H1 (cell line): ENCODE data around the gene PIEZO1. TPM values are rescaled to one million over a fixed set of nuclear protein-coding genes. Genes with fewer than 3 reads are reported as not detected.

Experiments
- CTCF ChIA-PET: fragments of 300-600 bp; sonication (Branson Sonifier 250); formaldehyde crosslinking; loops from one replicate; lab custom pipeline; 2021; ENCODE audit not compliant: partially characterized antibody; lab: Charles Lee
- POLR2A ChIA-PET: fragments of 300-600 bp; sonication (Branson Sonifier 250); formaldehyde crosslinking; loops from one replicate; lab custom pipeline; 2021; ENCODE audit warnings: inconsistent platforms; ENCODE audit not compliant: partially characterized antibody; lab: Charles Lee
- DNase-seq, 2 experiments: peaks; one replicate each; pipeline versions ENCODE4 v3.0.0 to v3.0.0-alpha.2; 2010 to 2022; ENCODE audit warnings: low spot score in 2 of 2, low read depth in 1 of 2, mixed read lengths in 1 of 2
- FAIRE-seq: peaks from 2 replicates; lab custom pipeline; 2011; peaks lifted over from hg19 to GRCh38; lab: Jason Lieb, UNC
- H2AFZ ChIP-seq: 2 replicates; pipeline ENCODE4 v1.8.1; 2012; ENCODE audit warnings: low read length, inconsistent platforms
- H2AK5ac ChIP-seq: 2 replicates; pipeline ENCODE4 v1.6.1; 2013; ENCODE audit warnings: low read depth, low read length
- H2BK120ac ChIP-seq: replicated peaks from 2 replicates; pipeline ENCODE3; 2013; ENCODE audit warnings: low read depth, low read length, inconsistent platforms
- H2BK12ac ChIP-seq: 2 replicates; pipeline ENCODE4 v1.6.1; 2013; ENCODE audit warnings: low read depth, low read length
- H2BK15ac ChIP-seq: 2 replicates; pipeline ENCODE4 v1.6.1; 2013; ENCODE audit warnings: low read length
- H2BK20ac ChIP-seq: 2 replicates; pipeline ENCODE4 v1.6.1; 2013; ENCODE audit warnings: low read length
- H2BK5ac ChIP-seq: 2 replicates; pipeline ENCODE4 v1.6.1; 2013; ENCODE audit warnings: low read depth, low read length
- H3K14ac ChIP-seq: 2 replicates; pipeline ENCODE4 v1.6.1; 2013; ENCODE audit warnings: inconsistent platforms; ENCODE audit not compliant: insufficient read length
- H3K18ac ChIP-seq: 2 replicates; pipeline ENCODE4 v1.6.1; 2013; ENCODE audit warnings: low read length; ENCODE audit errors: extremely low read depth
- H3K23ac ChIP-seq: 2 replicates; pipeline ENCODE4 v1.6.1; 2013; ENCODE audit warnings: inconsistent platforms; ENCODE audit not compliant: insufficient read length
- H3K23me2 ChIP-seq: 2 replicates; pipeline ENCODE4 v1.6.1; 2013; ENCODE audit warnings: low read depth, low read length
- H3K27ac ChIP-seq: 2 replicates; pipeline ENCODE4 v1.6.1; 2011; ENCODE audit warnings: low read depth, low read length, inconsistent platforms
- H3K27me3 ChIP-seq, 4 experiments: replicated peaks in 1 of 4; 1 replicate in 1 of 4; 2 replicates in 3 of 4; pipeline versions ENCODE4 v1.6.1 to v1.8.1; 2011 to 2013; ENCODE audit warnings: low read length in 3 of 4, mild to moderate bottlenecking in 3 of 4, inconsistent platforms in 2 of 4, mixed read lengths in 2 of 4, moderate library complexity in 1 of 4; ENCODE audit not compliant: control insufficient read depth in 3 of 4, insufficient read depth in 3 of 4; ENCODE audit errors: extremely low read depth in 1 of 4
- H3K36me3 ChIP-seq, 4 experiments: 2 replicates each; pipeline versions ENCODE4 v1.6.1 to v1.8.1; 2011 to 2013; ENCODE audit warnings: mild to moderate bottlenecking in 4 of 4, low read length in 3 of 4, moderate library complexity in 2 of 4, control low read depth in 1 of 4, inconsistent platforms in 1 of 4; ENCODE audit not compliant: insufficient read depth in 4 of 4, control insufficient read depth in 2 of 4
- H3K4ac ChIP-seq: replicated peaks from 2 replicates; pipeline ENCODE3; 2013; ENCODE audit warnings: low read length, low read depth, mixed read lengths, inconsistent platforms; ENCODE audit not compliant: insufficient read length
- H3K4me1 ChIP-seq, 4 experiments: replicated peaks in 1 of 4; 1 replicate in 1 of 4; 2 replicates in 3 of 4; pipeline versions ENCODE4 v1.6.1 to v1.8.1; 2011 to 2013; ENCODE audit warnings: low read length in 3 of 4, inconsistent platforms in 2 of 4, mixed read lengths in 1 of 4; ENCODE audit not compliant: insufficient read depth in 4 of 4, control insufficient read depth in 3 of 4
- H3K4me2 ChIP-seq, 2 experiments: 2 replicates each; pipeline versions ENCODE4 v1.6.1 to v1.8.1; 2011 to 2013; ENCODE audit warnings: low read depth in 2 of 2, low read length in 2 of 2, control low read depth in 1 of 2, inconsistent platforms in 1 of 2, mild to moderate bottlenecking in 1 of 2; ENCODE audit not compliant: insufficient read depth in 1 of 2
- H3K4me3 ChIP-seq, 4 experiments: fragments of 200-600, 300-600 bp in 1 of 4; sonication (generic), shearing (Covaris generic), sonication (Bioruptor Twin) in 1 of 4; 2 replicates each; pipeline versions ENCODE4 v1.5.1 to v1.8.1; 2011 to 2016; ENCODE audit warnings: low read length in 4 of 4, low read depth in 3 of 4, control low read depth in 2 of 4, inconsistent platforms in 2 of 4, mild to moderate bottlenecking in 2 of 4, mixed read lengths in 1 of 4, moderate library complexity in 1 of 4; ENCODE audit not compliant: insufficient read depth in 2 of 4; ENCODE audit errors: extremely low read depth in 1 of 4
- H3K56ac ChIP-seq: replicated peaks from 2 replicates; pipeline ENCODE3; 2013; ENCODE audit warnings: low read depth, mild to moderate bottlenecking, mixed read lengths, low read length, inconsistent platforms; ENCODE audit not compliant: insufficient read length
- H3K79me1 ChIP-seq: 2 replicates; pipeline ENCODE4 v1.6.1; 2013; ENCODE audit warnings: low read depth, low read length, control low read depth
- H3K79me2 ChIP-seq, 2 experiments: 2 replicates each; pipeline versions ENCODE4 v1.6.1 to v1.8.1; 2012 to 2013; ENCODE audit warnings: low read length in 2 of 2, mild to moderate bottlenecking in 2 of 2, inconsistent platforms in 1 of 2; ENCODE audit not compliant: insufficient read depth in 2 of 2, control insufficient read depth in 1 of 2
- H3K9ac ChIP-seq, 4 experiments: replicated peaks in 1 of 4; 1 replicate in 1 of 4; 2 replicates in 3 of 4; pipeline versions ENCODE4 v1.6.1 to v1.8.1; 2011 to 2013; ENCODE audit warnings: low read depth in 3 of 4, low read length in 3 of 4, control low read depth in 2 of 4, mild to moderate bottlenecking in 2 of 4, moderate library complexity in 2 of 4, inconsistent platforms in 1 of 4; ENCODE audit errors: extremely low read depth in 1 of 4
- H3K9me3 ChIP-seq, 2 experiments: 2 replicates each; pipeline versions ENCODE4 v1.6.1 to v1.8.1; 2012 to 2013; ENCODE audit warnings: mild to moderate bottlenecking in 2 of 2, moderate library complexity in 2 of 2, control low read depth in 1 of 2, inconsistent platforms in 1 of 2, low read depth in 1 of 2, low read length in 1 of 2, mixed read lengths in 1 of 2; ENCODE audit not compliant: insufficient read depth in 2 of 2
- H4K20me1 ChIP-seq, 2 experiments: replicated peaks in 1 of 2; 2 replicates each; pipeline versions ENCODE3 to v1.8.1; 2011 to 2013; ENCODE audit warnings: inconsistent platforms in 2 of 2, low read length in 2 of 2, mild to moderate bottlenecking in 1 of 2; ENCODE audit not compliant: insufficient read depth in 2 of 2, control insufficient read depth in 1 of 2
- H4K5ac ChIP-seq: 2 replicates; pipeline ENCODE4 v1.6.1; 2013; ENCODE audit warnings: low read length, low read depth, mixed read lengths, inconsistent platforms; ENCODE audit not compliant: insufficient read length
- H4K8ac ChIP-seq: 2 replicates; pipeline ENCODE4 v1.8.0; 2013; ENCODE audit warnings: mild to moderate bottlenecking, moderate library complexity, low read length, inconsistent platforms; ENCODE audit not compliant: insufficient read depth; ENCODE audit errors: extremely low read depth
- H4K91ac ChIP-seq: replicated peaks from 2 replicates; pipeline ENCODE3; 2013; ENCODE audit warnings: low read length, mixed read lengths, inconsistent platforms; ENCODE audit not compliant: insufficient read length
- BCL11A ChIP-seq, 2 experiments: IDR thresholded peaks; one replicate each; pipeline ENCODE4 v1.6.1; 2011; ENCODE audit warnings: low read depth in 2 of 2, low read length in 2 of 2, mild to moderate bottlenecking in 2 of 2
- BRCA1 ChIP-seq: IDR thresholded peaks from 2 replicates; pipeline ENCODE4 v1.6.1; 2012; ENCODE audit warnings: low read depth, low read length, improper control_type of control experiment
- CBX5 ChIP-seq: fragments of 300-800, 300-1000 bp; sonication (generic); IDR thresholded peaks from 2 replicates; pipeline ENCODE4 v1.7.1; 2016; ENCODE audit warnings: antibody characterized with exemption, low read length, low read depth
- CTBP2 ChIP-seq: IDR thresholded peaks from 2 replicates; pipeline ENCODE4 v1.7.0; 2011; ENCODE audit warnings: borderline replicate concordance, mild to moderate bottlenecking, moderate library complexity, mixed read lengths, low read length; ENCODE audit not compliant: insufficient read depth, insufficient read length
- EGR1 ChIP-seq: IDR thresholded peaks from 2 replicates; pipeline ENCODE4 v1.6.1; 2011; ENCODE audit warnings: low read depth, low read length, borderline replicate concordance
- RAD21 ChIP-seq, 2 experiments: IDR thresholded peaks in 1 of 2; conservative IDR thresholded peaks in 1 of 2; 2 replicates each; pipeline ENCODE4 v1.6.1; 2011; ENCODE audit warnings: low read depth in 2 of 2, low read length in 2 of 2, improper control_type of control experiment in 1 of 2, inconsistent platforms in 1 of 2, mild to moderate bottlenecking in 1 of 2, moderate library complexity in 1 of 2
- RXRA ChIP-seq: IDR thresholded peaks from 2 replicates; pipeline ENCODE4 v1.6.1; 2011; ENCODE audit warnings: low read depth, mild to moderate bottlenecking, low read length, moderate library complexity; ENCODE audit not compliant: insufficient read depth
- SUZ12 ChIP-seq: fragments of 200-600 bp; sonication (generic); IDR thresholded peaks from 2 replicates; pipeline ENCODE4 v1.6.1; 2012; ENCODE audit warnings: mild to moderate bottlenecking, inconsistent platforms, low read length, moderate library complexity, mixed read lengths
- TBP ChIP-seq: IDR thresholded peaks from 2 replicates; pipeline ENCODE4 v1.6.1; 2011; ENCODE audit warnings: low read depth, low read length, improper control_type of control experiment
- WGBS, 2 experiments: shearing (Covaris generic) in 1 of 2; methylation state at CpG; one replicate each; pipeline versions ENCODE4 v1.1.6 to v1.1.7; 2013 to 2015; ENCODE audit warnings: low lambda C conversion rate in 2 of 2, mixed read lengths in 2 of 2, inconsistent platforms in 1 of 2, low coverage in 1 of 2, missing lambda C conversion rate in 1 of 2; ENCODE audit not compliant: insufficient replicate concordance in 2 of 2, insufficient coverage in 1 of 2, insufficient read length in 1 of 2; ENCODE audit errors: extremely low coverage in 1 of 2, missing lambda C conversion rate in 1 of 2; 5-methylcytosine and 5-hydroxymethylcytosine counted together
- polyA plus RNA-seq, 7 experiments: library from polyadenylated mRNA; depleted of rRNA in 3 of 7; stranded (reverse) in 5 of 7; unstranded in 2 of 7; fragments of >200 nt in 5 of 7; fragments of 200-250 nt in 2 of 7; gene quantifications; 1 replicate in 5 of 7; 2 replicates in 1 of 7; 4 replicates in 1 of 7; pipeline versions ENCODE4 v1.2.1 to v1.2.3, GENCODE V29; 2011 to 2013; ENCODE audit warnings: missing spikeins in 2 of 7, mixed read lengths in 2 of 7
- total RNA-seq: library from RNA; stranded (reverse); fragmentation: NEBNext Ultra II Directional; extraction: Animal tissue kit (Norgen Biotek cat#: 25700); gene quantifications from 2 replicates; pipeline ENCODE4 v1.2.1, GENCODE V29; 2021
- TF ChIP-seq, protein P1 (sequence below): IDR thresholded peaks from 2 replicates; pipeline ENCODE4 v1.6.1; 2011; ENCODE audit warnings: low read depth, mild to moderate bottlenecking, low read length; ENCODE audit not compliant: insufficient read depth

The PIEZO1 gene
- total and polyA plus RNA-seq, 2 of the 8 experiments (the other 6 are each of a cell fraction or from before 2014, with no cell fraction given), result 42.3 to 67.5 TPM

GRCh38 chr16:88754109-88754911 lies 30.7 kb downstream of the PIEZO1 start:
- 90% methylated on average over 25 of the region's 28 CpGs; no CpG with 5 or more reads in 1 of the 2 experiments for WGBS, 2 experiments
- H3K4ac ChIP-seq, result peak overlapping the region; percentile 91
- no peak overlapping the region; the same call in 1 of the 2 replicates for H2AK5ac ChIP-seq
- no peak overlapping the region for H3K9ac ChIP-seq
- peak overlapping the region; percentile 92; the same call in 1 of the 2 replicates for H2BK15ac ChIP-seq
- H4K91ac ChIP-seq, result peak overlapping the region; percentile 69
- H3K79me2 ChIP-seq, result no peaks in the 10 kb centered on the region; a peak in 1 of 4 replicates
- H2BK120ac ChIP-seq, result no peak overlapping the region
- H3K56ac ChIP-seq, result no peak overlapping the region
- 0 out of 2 replicates have a peak overlapping the region, but pooled peaks have one; percentile 48 for H2BK20ac ChIP-seq
- H2BK12ac ChIP-seq, result peak overlapping the region; percentile 84; the same call in 1 of the 2 replicates
- peaks cover 0 to 17% (median 5%) of the 10 kb centered on the region in 4 experiments; a peak in 3 of 7 replicates for H3K4me1 ChIP-seq
- H2AFZ ChIP-seq, result no peak overlapping the region
- no peak for FAIRE-seq
- ChIA-PET CTCF (interaction anchor here (0.6 to 25.0 kb wide), 17 partner anchors 8 to 413 kb away, joined by 3 to 251 read pairs (median 4); no protein-coding TSS in a partner anchor), POLR2A (interaction anchor here (1.0 to 2.9 kb wide), 5 partner anchors 9 to 56 kb away, joined by 3 to 13 read pairs (median 4); partner anchors contain the start of gene APRT)
- H3K4me3 ChIP-seq, result no peak overlapping the region
- H3K23ac ChIP-seq, result no peak overlapping the region
- H3K27me3 ChIP-seq, result no peaks in the 10 kb centered on the region
- no peak overlapping the region for H4K5ac ChIP-seq
- H4K8ac ChIP-seq, result peak overlapping the region; percentile 91
- H3K23me2 ChIP-seq, result no peaks in the 10 kb centered on the region
- peaks cover 0 to 2% of the 10 kb centered on the region in 2 experiments for H4K20me1 ChIP-seq
- H3K18ac ChIP-seq, result no peak overlapping the region; the same call in 1 of the 2 replicates
- H3K36me3 ChIP-seq, result no peaks in the 10 kb centered on the region
- no peak overlapping the region for H3K27ac ChIP-seq
- H2BK5ac ChIP-seq, result peak overlapping the region; percentile 16; the same call in 1 of the 2 replicates
- H3K9me3 ChIP-seq, result no peaks in the 10 kb centered on the region
- no peak for DNase-seq
- no peaks in the 10 kb centered on the region; the same call in 1 of the 2 replicates for H3K79me1 ChIP-seq
- no peak overlapping the region for H3K14ac ChIP-seq
- H3K4me2 ChIP-seq, result no peak overlapping the region
- TF ChIP-seq, protein P1, sequence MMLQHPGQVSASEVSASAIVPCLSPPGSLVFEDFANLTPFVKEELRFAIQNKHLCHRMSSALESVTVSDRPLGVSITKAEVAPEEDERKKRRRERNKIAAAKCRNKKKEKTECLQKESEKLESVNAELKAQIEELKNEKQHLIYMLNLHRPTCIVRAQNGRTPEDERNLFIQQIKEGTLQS, result no peak
- TF ChIP-seq EGR1 (no peak), BCL11A (IDR thresholded peaks at IDR 0.05; ENCODE audit: low read depth in 2 of 2, low read length in 2 of 2) (no peak), SUZ12 (no peak), CTBP2 (no peak), TBP (no peak), CBX5 (no peak), BRCA1 (no peak), RXRA (no peak), RAD21 (IDR thresholded peaks at IDR 0.05 in 1 of 2, conservative IDR thresholded peaks at IDR 0.05 in 1 of 2; ENCODE audit: low read depth in 2 of 2, low read length in 2 of 2) (no peak)
